ENCODE data around the gene ATP5F1C.

Gene ATP5F1C

DNA sequence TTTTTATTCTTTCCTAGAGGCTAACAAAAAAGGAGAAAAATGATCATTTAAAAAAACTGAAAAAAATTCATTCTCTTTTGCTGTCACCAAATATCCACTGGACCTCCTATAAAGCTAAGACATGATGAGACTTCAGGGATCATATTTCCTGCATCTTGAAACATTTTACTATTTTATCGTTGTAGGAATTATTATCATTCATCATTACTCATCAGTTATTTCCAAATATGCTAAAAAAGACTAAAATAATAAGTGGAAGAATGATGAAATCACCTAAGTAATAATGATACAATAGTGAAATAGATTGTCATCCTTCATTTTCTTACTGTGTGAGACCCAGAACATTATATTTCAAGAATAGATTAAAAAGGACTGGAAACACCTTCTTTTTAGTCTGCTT, 58.6 kb downstream of the ATP5F1C start:
- no peak for TF ChIP-seq POLR2A (IDR thresholded peaks at IDR 0.05; ENCODE audit: low read length)
- no peak for TF ChIP-seq GATA1 (IDR thresholded peaks at IDR 0.05; ENCODE audit: low read depth, low read length)
- no peak for DNase-seq

DNA sequence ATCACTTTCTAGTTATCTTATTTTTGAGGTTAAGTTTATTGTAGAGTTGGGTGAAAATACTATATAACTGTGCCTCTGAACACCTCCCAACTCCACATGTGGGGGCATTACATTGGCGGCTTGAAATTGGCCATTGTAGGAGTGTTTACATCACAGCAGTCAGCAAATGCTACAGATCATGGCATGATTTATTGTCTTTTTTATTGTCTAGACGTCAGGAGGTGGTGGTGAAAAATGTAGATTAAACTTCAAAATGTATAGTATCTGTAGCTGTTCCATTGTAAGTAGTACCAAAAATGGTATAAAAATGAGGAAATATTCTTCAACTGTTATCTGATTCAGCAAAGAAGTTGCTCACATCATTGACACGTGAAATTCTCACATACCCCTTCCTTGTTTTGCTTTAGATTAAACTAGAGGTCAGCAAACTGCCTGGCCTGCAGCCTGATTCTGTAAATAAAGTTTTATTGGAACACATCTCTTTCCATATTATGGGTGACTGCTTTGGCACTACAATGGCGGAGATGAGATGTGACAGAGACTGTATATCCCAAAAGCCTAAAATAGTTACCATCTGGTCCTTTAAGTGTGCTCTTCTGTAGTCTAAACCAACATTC, 65.4 kb downstream of the ATP5F1C start:
- no peak for TF ChIP-seq GATA1 (IDR thresholded peaks at IDR 0.05; ENCODE audit: low read depth, low read length)
- TF ChIP-seq POLR2A (IDR thresholded peaks at IDR 0.05; ENCODE audit: low read length) = no peak

DNA sequence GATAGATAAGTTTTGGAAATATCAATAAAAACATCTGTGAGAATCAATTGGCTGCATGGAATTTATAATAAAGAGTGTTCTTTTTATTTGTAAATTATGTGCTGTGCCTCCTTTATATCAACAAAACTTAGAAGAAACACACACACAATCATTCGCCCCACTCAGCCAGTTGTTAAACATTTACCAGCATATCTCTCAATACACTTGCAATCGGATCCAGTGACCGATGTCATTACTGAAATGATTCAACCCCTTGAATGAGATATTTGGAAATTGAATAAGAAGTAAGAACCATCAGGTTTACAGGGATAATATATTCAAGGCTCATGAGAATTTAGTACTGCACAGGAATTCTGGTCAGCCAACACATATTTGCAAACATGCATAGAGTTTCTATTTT, 65.9 kb downstream of the ATP5F1C start:
- no peak for DNase-seq
- TF ChIP-seq POLR2A (IDR thresholded peaks at IDR 0.05; ENCODE audit: low read length) = no peak

More for the DNA sequence above, 65.4 kb downstream of the ATP5F1C start:
- DNase-seq = no peak

DNA sequence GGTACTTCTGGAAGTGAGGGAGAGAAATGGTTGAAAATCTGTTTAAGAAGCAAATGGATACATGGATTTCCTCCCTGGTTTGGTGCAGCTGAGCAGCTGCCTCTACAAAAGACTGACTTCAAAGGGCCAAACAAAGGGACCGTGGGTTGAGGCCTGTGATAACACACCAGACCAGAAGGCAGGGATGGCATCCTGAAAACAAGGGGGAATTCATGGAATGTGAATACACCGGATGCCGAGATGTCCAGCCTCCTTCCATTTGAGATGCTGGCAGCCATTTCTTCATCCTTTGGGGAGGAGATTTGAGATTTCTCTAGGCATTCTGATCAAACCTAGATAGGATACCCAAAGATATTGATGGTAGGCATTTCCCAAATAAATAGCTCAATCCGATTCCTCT, 67.2 kb downstream of the ATP5F1C start:
- TF ChIP-seq GATA1 (IDR thresholded peaks at IDR 0.05; ENCODE audit: low read depth, low read length) = no peak
- no peak for TF ChIP-seq POLR2A (IDR thresholded peaks at IDR 0.05; ENCODE audit: low read length)

DNA sequence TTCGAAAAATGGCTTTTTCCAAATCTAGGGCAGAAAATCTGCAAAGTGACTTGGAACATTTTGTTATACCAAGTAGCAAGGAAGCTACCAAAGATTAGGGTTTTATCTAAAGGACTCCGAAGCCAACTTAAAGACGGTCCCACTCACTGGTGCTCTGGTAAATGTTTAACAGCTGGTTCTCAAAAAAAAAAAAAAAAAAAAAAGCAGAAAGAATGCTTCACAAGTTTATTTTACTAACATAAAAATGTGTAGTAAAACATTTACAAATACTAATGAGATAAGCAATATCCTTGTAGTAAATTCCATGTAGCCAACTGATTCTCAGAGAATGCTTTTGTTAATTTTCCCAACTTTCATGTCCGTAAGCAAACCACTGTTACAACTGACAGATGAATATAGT, 68.7 kb downstream of the ATP5F1C start:
- DNase-seq = no peak
- TF ChIP-seq POLR2A (IDR thresholded peaks at IDR 0.05; ENCODE audit: low read length) = no peak
- no peak for TF ChIP-seq GATA1 (IDR thresholded peaks at IDR 0.05; ENCODE audit: low read depth, low read length)

More for the DNA sequence above, 67.2 kb downstream of the ATP5F1C start:
- DNase-seq = no peak

DNA sequence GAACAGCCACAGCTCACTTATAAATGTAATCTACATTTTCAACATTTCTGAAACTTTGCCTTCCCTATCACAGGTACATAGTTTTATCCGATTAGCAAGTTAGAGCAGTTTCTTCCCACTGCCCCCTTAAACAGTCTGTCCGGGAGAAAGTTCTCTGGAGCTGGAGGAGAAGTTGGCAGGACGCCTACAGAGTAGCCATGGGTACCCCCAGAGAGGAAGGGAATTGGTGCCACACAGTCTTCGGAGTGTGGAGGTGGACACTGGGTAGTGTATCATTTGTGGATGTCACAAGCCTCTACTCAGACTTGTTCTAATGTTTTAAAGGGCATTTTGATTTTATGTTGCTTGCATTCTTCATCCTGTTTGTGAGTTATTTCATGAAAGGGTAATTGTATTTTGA, 69.3 kb downstream of the ATP5F1C start:
- DNase-seq = no peak
- TF ChIP-seq GATA1 (IDR thresholded peaks at IDR 0.05; ENCODE audit: low read depth, low read length) (no peak), POLR2A (IDR thresholded peaks at IDR 0.05; ENCODE audit: low read length) (no peak)

All from erythroblast (primary cell).